Fibroblast of the aortic adventitia (primary cell): ENCODE measurements around the gene AKAP9. TPM values are rescaled to one million over a fixed set of nuclear protein-coding genes. Genes with fewer than 3 reads are reported as not detected.

Experiments
- DNase-seq: peaks from one replicate; pipeline ENCODE4 v3.0.0-alpha.2; 2010; ENCODE audit warnings: low read depth
- H3K4me3 ChIP-seq: 2 replicates; pipeline ENCODE4 v1.5.1; 2011; ENCODE audit warnings: low read depth, mild to moderate bottlenecking, control low read depth, low read length, moderate library complexity
- CTCF ChIP-seq: IDR thresholded peaks from 2 replicates; pipeline ENCODE4 v1.5.1; 2011; ENCODE audit warnings: mild to moderate bottlenecking, low read length, control low read depth, inconsistent platforms; ENCODE audit not compliant: insufficient read depth
- total RNA-seq: library from RNA; depleted of rRNA; stranded (reverse); fragments of >200 nt; gene quantifications from 2 replicates; pipeline ENCODE4 v1.2.3, GENCODE V29; 2012; ENCODE audit warnings: low replicate concordance

AKAP9 gene
- total RNA-seq, 1 donor: 53.3 TPM

GRCh38 chr7:91899563-91899962 is 41.1 kb upstream of the AKAP9 start:
- DNase-seq: no peak
- H3K4me3 ChIP-seq: no peak overlapping the region
- TF ChIP-seq CTCF: no peak

GRCh38 chr7:91910171-91910570 is 30.5 kb upstream of the AKAP9 start:
- no peak for DNase-seq
- H3K4me3 ChIP-seq: no peak overlapping the region
- TF ChIP-seq CTCF: no peak

- DNase-seq: no peak
- no peak for TF ChIP-seq CTCF
- H3K4me3 ChIP-seq: no peak overlapping the region
These were observed 29.5 kb upstream of the AKAP9 start for GRCh38 chr7:91911121-91911520.

DNA sequence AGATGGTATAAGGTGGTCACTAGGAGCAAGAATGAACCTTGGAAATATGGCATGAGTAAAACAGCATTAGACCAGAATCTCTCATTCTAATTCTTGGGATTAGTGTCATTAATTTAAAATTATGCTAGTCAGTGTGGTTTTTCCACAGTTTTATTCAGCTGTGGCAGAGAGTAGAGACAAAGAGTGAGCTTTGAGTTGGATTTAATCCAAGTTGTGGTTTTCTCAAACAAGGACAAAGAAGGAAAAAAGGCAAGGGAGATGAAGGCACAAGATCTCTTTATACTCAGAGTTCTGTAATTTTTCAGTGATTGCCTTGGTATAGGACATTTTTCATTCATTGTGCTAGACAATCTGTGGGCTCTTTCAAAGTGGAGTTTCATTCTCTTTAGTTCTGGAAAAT is 28.2 kb upstream of the AKAP9 start:
- no peak overlapping the region for H3K4me3 ChIP-seq
- no peak for TF ChIP-seq CTCF
- DNase-seq: peak; percentile 60

DNA sequence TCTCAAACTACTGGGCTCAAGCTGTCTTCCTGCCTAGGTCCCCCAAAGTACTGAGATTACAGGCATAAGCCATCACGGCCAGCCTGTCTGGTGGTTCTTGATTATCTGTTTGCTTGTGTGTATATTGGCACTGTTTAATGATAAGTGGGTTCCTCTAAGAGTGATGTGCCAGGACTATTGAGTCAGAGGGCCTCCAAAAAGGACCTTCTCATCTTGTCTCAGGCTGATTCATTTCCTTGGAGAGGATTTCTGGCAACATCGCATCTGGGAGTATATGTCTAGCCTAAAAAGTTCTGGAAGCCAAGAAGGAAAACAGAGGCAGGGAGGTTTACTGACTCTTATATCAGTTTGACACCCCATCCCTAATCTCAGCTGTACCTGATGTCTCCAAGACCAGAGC is 27.1 kb upstream of the AKAP9 start:
- TF ChIP-seq CTCF: no peak
- no peak overlapping the region for H3K4me3 ChIP-seq
- peak; percentile 96 for DNase-seq

GRCh38 chr7:91915401-91916050 is 25.1 kb upstream of the AKAP9 start:
- peak; percentile 37 for DNase-seq
- H3K4me3 ChIP-seq: no peak overlapping the region
- TF ChIP-seq CTCF: no peak

GRCh38 chr7:91916051-91916440 is 24.6 kb upstream of the AKAP9 start:
- H3K4me3 ChIP-seq: no peak overlapping the region
- no peak for DNase-seq
- no peak for TF ChIP-seq CTCF
